SK-N-SH treated with all-trans-retinoic acid at 6 μM for 48 hours (cell line): ENCODE results near the gene NPFFR2.

Experiments
- ARNTL ChIP-seq: fragments of 450-650 bp; formaldehyde crosslinking; IDR thresholded peaks from 2 replicates; pipeline ENCODE4 v1.5.0; 2020; ENCODE audit warnings: low read depth, mild to moderate bottlenecking, moderate library complexity, borderline replicate concordance
- CSDC2 ChIP-seq: fragments of 250-450 bp; sonication (Bioruptor Pico); IDR thresholded peaks from 2 replicates; pipeline ENCODE4 v1.5.0; 2020; ENCODE audit warnings: mild to moderate bottlenecking, moderate library complexity
- ESRRG ChIP-seq: fragments of 250-450 bp; sonication (Bioruptor Pico); IDR thresholded peaks from 2 replicates; pipeline ENCODE4 v1.6.1; 2021; ENCODE audit warnings: mild to moderate bottlenecking
- OSR1 ChIP-seq: fragments of 250-450 bp; sonication (Bioruptor Pico); IDR thresholded peaks from 2 replicates; pipeline ENCODE4 v1.8.0; 2022; ENCODE audit warnings: moderate library complexity, mild to moderate bottlenecking, inconsistent platforms
- RARB ChIP-seq: fragments of 250-450 bp; sonication (Bioruptor Pico); IDR thresholded peaks from 2 replicates; pipeline ENCODE4 v1.8.0; 2021; ENCODE audit warnings: mild to moderate bottlenecking, moderate library complexity
- SNAI2 ChIP-seq: fragments of 250-450 bp; sonication (Bioruptor Pico); IDR thresholded peaks from 2 replicates; pipeline ENCODE4 v1.5.0; 2020; ENCODE audit warnings: mild to moderate bottlenecking, moderate library complexity
- TOX ChIP-seq: fragments of 250-450 bp; sonication (Bioruptor Pico); IDR thresholded peaks from 2 replicates; pipeline ENCODE4 v1.8.0; 2021; ENCODE audit warnings: mild to moderate bottlenecking, moderate library complexity, borderline replicate concordance
- ZFP30 ChIP-seq: fragments of 450-650 bp; formaldehyde crosslinking; IDR thresholded peaks from 2 replicates; pipeline ENCODE4 v1.5.0; 2022; ENCODE audit warnings: mild to moderate bottlenecking, moderate library complexity
- ZNF70 ChIP-seq: fragments of 450-650 bp; formaldehyde crosslinking; IDR thresholded peaks from 2 replicates; pipeline ENCODE4 v1.5.0; 2020; ENCODE audit warnings: mild to moderate bottlenecking, moderate library complexity
- ZNF8 ChIP-seq: fragments of 450-650 bp; formaldehyde crosslinking; IDR thresholded peaks from 2 replicates; pipeline ENCODE4 v1.5.0; 2020; ENCODE audit warnings: mild to moderate bottlenecking, moderate library complexity
- TF ChIP-seq, protein P1 (sequence below): fragments of 250-450 bp; sonication (Bioruptor Pico); IDR thresholded peaks from 2 replicates; pipeline ENCODE4 v1.8.0; 2020; ENCODE audit warnings: mild to moderate bottlenecking, moderate library complexity, borderline replicate concordance
- TF ChIP-seq, protein P2 (sequence below): fragments of 250-450 bp; sonication (Bioruptor Pico); IDR thresholded peaks from 2 replicates; pipeline ENCODE4 v1.5.0; 2020; ENCODE audit warnings: mild to moderate bottlenecking, moderate library complexity
- TF ChIP-seq, protein P3 (sequence below): fragments of 250-450 bp; sonication (Bioruptor Pico); IDR thresholded peaks from 2 replicates; pipeline ENCODE4 v1.5.1; 2020; ENCODE audit warnings: low read depth, mild to moderate bottlenecking, moderate library complexity
- TF ChIP-seq, protein P4 (sequence below): fragments of 250-450 bp; sonication (Bioruptor Pico); IDR thresholded peaks from 2 replicates; pipeline ENCODE4 v1.8.0; 2021; ENCODE audit warnings: low read depth, mild to moderate bottlenecking, moderate library complexity, borderline replicate concordance

DNA sequence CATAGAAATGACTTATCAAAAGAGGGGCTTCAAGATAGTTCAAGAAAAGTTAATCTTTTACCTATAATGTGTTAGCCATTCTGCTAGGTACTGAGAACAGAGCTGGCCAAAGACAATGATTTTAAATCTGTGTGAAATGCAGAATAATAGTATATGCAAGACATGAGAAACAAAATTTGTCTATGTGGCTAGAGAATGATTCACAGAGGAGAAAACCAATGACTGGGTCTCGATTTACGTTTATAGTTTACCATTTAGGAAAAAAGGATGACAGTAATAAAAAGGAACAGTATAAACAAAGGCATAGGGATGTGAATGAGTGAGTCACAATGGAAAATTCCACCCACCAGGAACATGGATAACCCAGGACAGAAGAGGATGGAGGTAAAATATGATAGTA, 31.9 kb downstream of the NPFFR2 start:
- TF ChIP-seq, protein P1, sequence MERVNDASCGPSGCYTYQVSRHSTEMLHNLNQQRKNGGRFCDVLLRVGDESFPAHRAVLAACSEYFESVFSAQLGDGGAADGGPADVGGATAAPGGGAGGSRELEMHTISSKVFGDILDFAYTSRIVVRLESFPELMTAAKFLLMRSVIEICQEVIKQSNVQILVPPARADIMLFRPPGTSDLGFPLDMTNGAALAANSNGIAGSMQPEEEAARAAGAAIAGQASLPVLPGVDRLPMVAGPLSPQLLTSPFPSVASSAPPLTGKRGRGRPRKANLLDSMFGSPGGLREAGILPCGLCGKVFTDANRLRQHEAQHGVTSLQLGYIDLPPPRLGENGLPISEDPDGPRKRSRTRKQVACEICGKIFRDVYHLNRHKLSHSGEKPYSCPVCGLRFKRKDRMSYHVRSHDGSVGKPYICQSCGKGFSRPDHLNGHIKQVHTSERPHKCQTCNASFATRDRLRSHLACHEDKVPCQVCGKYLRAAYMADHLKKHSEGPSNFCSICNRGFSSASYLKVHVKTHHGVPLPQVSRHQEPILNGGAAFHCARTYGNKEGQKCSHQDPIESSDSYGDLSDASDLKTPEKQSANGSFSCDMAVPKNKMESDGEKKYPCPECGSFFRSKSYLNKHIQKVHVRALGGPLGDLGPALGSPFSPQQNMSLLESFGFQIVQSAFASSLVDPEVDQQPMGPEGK (CRISPR knock-in tag) = no peak
- TF ChIP-seq, protein P2, sequence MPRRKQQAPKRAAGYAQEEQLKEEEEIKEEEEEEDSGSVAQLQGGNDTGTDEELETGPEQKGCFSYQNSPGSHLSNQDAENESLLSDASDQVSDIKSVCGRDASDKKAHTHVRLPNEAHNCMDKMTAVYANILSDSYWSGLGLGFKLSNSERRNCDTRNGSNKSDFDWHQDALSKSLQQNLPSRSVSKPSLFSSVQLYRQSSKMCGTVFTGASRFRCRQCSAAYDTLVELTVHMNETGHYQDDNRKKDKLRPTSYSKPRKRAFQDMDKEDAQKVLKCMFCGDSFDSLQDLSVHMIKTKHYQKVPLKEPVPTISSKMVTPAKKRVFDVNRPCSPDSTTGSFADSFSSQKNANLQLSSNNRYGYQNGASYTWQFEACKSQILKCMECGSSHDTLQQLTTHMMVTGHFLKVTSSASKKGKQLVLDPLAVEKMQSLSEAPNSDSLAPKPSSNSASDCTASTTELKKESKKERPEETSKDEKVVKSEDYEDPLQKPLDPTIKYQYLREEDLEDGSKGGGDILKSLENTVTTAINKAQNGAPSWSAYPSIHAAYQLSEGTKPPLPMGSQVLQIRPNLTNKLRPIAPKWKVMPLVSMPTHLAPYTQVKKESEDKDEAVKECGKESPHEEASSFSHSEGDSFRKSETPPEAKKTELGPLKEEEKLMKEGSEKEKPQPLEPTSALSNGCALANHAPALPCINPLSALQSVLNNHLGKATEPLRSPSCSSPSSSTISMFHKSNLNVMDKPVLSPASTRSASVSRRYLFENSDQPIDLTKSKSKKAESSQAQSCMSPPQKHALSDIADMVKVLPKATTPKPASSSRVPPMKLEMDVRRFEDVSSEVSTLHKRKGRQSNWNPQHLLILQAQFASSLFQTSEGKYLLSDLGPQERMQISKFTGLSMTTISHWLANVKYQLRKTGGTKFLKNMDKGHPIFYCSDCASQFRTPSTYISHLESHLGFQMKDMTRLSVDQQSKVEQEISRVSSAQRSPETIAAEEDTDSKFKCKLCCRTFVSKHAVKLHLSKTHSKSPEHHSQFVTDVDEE (CRISPR knock-in tag) = no peak
- TF ChIP-seq ESRRG (CRISPR knock-in tag) (no peak), ZNF70 (CRISPR knock-in tag) (no peak), OSR1 (CRISPR knock-in tag) (no peak), SNAI2 (no peak), ARNTL (CRISPR knock-in tag) (no peak), CSDC2 (CRISPR knock-in tag) (no peak), ZNF8 (CRISPR knock-in tag) (no peak), RARB (CRISPR knock-in tag) (no peak), ZFP30 (CRISPR knock-in tag) (no peak), TOX (no peak)
- TF ChIP-seq, protein P3, sequence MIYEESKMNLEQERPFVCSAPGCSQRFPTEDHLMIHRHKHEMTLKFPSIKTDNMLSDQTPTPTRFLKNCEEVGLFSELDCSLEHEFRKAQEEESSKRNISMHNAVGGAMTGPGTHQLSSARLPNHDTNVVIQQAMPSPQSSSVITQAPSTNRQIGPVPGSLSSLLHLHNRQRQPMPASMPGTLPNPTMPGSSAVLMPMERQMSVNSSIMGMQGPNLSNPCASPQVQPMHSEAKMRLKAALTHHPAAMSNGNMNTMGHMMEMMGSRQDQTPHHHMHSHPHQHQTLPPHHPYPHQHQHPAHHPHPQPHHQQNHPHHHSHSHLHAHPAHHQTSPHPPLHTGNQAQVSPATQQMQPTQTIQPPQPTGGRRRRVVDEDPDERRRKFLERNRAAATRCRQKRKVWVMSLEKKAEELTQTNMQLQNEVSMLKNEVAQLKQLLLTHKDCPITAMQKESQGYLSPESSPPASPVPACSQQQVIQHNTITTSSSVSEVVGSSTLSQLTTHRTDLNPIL (CRISPR knock-in tag) = no peak
- TF ChIP-seq, protein P4, sequence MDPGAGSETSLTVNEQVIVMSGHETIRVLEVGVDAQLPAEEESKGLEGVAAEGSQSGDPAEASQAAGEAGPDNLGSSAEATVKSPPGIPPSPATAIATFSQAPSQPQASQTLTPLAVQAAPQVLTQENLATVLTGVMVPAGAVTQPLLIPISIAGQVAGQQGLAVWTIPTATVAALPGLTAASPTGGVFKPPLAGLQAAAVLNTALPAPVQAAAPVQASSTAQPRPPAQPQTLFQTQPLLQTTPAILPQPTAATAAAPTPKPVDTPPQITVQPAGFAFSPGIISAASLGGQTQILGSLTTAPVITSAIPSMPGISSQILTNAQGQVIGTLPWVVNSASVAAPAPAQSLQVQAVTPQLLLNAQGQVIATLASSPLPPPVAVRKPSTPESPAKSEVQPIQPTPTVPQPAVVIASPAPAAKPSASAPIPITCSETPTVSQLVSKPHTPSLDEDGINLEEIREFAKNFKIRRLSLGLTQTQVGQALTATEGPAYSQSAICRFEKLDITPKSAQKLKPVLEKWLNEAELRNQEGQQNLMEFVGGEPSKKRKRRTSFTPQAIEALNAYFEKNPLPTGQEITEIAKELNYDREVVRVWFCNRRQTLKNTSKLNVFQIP (CRISPR knock-in tag) = no peak
